ENCODE results near the gene ROBO1.
"Not testable (repeated sequence)": the region's sequence is repeated elsewhere in the genome, so short reads cannot be mapped to it uniquely, and the experiment has no call there.

Gene ROBO1

DNA sequence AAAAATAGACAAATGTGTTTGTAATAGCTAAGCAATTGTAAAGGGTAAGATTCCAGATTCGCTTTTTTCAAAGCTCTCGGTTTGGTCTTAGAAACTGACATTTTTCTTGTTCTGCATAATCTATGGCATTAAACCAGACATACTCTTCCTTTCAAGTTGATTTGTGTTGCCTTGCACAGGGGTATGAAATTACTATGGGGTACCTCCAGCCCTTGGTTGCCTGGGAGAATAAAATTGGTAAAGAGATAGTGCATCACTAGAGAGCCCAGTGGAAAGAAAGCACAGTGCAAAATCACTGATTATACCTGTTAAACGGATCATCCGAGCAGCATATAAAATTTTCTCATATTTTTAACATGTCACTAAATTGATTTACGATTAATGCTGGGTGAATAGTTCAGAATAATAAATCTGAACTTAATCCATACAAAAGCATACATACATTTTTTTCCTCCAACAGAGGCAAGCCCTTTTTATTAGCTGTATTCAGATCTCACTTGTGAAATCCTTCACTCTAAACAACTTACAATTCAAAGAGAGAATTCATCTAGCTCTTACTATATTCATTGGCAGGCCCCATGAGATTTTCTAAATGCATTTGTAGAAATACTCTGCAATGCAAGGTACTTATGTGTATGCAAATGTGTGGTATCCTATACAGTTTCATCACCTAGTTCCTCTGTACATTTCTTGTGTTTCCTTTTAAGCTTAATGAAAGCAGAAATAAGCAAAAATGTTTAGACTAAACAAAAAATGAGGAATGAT is 224.4 kb downstream of the ROBO1 start:
- DNase-seq: no peak

- no peak for DNase-seq
Measured at GRCh38 chr3:79534727-79535126, 233.1 kb downstream of the ROBO1 start.

DNA sequence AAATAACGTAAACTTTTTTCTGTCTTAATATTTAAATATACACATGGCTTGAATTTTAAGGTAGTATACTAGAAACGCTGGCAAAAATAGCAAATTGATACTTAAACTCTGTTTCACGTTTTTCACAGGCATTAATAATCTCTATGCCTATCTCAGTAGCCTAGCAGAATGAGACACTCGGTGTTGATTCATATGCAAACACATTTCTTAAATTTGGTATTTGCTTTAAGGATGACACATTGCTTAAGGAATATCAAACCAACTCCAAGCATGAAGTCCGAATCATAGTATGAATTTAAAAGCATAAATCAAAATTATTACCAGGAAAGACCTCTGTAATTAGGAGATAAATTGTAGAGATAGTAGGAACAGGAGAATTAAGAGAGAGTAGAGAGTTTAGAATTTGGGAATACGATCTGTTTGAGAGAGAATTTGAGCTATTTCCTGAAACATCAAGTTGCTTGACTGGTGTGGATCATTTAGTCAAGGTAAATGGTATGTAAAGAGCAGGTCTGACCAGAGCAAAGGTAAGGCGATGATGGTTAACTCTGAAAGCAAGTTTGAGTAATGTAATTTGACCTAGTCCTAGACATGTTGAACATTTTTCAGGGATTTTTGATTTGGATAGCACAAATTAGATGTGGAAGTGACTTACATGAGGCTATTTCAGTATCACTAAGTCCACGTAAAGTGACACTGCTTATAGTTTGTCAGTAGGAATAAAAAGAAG is 236.1 kb downstream of the ROBO1 start:
- DNase-seq: no peak

- DNase-seq: peak; percentile 11
Measured at GRCh38 chr3:79521221-79521848, 246.5 kb downstream of the ROBO1 start.

GRCh38 chr3:79517766-79518413 is 249.9 kb downstream of the ROBO1 start:
- no peak for DNase-seq

DNA sequence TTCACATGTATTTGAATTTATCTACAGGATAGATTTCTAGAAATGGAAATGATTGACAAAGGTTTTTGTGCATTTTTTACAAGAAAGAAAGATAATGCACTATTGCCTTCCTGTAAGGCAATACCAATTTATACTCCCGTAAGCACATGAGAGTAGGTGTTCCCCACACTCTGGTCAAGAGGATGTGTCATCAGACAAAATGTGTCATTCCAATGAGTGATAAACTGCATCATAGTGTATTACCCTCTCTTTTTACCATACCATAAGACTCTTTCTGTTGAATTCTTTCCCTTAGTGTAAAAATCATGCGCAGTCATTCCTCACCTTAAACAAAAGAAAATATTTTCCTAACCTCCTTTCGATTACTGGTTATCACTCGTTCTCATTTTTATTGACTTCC is 251.0 kb downstream of the ROBO1 start:
- DNase-seq: no peak

GRCh38 chr3:79515072-79515471 is 252.7 kb downstream of the ROBO1 start:
- DNase-seq: no peak

- no peak for DNase-seq
Measured at GRCh38 chr3:79514069-79514468, 253.7 kb downstream of the ROBO1 start.

DNA sequence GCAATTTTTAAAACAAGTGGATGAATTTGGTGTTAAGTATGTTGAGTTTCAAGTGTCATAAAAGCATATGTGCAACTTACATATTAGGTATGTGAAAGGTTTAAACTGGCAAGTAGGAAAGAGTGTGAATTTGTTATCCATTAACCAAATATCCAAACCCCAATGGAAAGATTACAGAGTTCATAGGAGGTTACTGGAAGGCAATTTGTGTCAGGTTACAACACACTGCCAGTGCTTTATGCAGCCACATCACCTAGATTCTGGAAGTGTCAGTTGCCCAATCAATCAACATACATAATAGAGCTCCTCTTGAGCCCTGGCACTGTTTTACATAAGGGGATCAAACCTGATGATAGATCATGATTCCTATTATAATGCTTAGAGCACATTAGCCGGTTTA is 261.0 kb downstream of the ROBO1 start:
- DNase-seq: no peak

DNA sequence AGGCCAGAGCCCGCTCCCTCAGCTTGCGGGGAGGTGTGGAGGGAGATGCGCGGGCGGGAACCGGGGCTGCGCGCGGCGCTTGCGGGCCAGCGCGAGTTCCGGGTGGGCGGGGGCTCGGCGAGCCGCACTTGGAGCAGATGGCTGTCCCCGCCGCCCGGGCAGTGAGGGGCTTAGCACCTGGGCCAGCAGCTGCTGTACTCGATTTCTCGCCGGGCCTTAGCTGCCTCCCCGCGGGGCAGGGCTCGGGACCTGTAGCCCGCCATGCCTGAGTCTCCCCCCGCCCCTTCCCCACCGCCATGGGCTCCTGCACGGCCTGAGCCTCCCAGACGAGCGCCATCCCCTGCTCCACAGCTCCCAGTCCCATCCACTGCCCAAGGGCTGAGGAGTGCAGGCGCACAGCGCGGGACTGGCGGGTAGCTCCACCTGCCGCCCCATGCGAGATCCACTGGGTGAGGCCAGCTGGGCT is 265.5 kb downstream of the ROBO1 start:
- DNase-seq: not testable (repeated sequence)

DNA sequence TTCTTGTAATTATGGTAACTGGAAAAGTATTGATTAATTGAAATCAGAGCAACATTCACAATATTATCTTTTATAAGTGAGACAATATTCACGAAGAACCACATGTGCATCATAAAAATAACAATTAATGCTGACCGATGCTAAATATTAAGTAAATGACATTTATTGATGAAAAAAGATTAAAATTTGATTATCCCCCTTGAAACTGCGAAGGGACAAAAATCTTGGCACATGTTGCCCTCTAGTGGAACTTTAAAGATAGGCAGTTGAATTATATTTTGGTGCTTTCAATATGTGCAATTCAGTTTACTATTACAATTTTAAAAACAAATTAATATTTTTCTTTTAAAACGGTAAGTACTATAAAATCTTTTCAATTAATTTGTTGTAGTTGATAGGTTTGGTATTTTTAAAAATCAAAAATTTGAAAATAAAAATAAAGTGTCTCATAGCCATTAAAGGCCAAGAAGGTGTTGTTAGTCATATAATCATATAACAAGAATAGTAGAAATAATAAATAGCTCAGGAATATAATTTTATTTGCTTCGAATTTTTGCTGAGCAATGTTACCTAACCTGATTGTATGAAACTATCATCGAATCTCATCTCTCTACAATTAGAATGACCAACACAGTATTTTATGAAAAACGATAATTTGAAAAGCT is 270.2 kb downstream of the ROBO1 start:
- DNase-seq: no peak

DNA sequence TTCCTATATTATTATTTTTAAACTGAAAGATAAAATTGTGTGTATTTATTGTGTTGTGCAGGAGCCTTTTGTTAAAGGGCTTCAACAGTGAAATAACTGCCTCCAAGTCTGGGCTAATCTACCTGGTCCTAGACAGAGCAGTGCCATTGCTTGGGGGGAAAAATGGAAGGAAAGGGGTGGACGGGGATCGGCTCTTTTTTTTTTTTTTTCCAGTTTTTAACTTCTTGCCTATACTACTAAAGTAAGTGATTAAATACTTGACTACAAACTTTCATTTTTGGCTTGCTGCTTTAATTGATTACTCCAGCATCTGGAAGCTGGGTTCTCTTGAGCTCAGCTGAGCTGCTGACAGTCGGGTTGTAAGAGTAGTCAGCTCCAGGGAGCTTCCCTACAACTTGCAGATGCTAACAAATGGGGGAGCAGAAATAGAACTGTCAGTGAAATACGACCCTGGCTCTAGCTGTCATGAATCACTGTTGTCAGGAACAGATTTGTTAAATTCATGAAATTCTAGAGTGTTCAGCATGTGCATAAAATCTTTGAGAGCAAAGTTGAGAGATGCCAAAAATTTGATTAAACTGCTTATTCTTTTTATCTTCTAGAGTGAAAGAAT is 276.7 kb downstream of the ROBO1 start:
- DNase-seq: no peak

GRCh38 chr3:79490165-79491028 is 277.4 kb downstream of the ROBO1 start:
- DNase-seq: no peak

DNA sequence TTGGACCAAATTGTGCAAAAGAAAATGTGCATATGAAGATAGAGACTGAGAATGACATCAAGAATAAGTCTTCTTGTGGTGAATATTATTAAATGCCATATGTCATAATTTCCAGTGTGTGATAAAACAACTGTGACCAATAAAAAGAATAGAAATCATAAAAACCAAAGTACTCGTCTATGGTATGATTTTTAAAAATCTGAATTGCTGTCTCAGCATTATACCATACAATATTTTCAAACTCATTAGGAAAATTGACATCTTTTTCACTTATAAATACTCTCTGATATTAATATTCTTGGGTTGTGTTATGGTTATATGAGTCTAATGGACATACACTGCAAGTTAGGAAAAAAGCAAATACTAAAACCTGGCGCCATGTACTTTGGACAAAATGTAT is 279.4 kb downstream of the ROBO1 start:
- DNase-seq: no peak

GRCh38 chr3:79480746-79481145 is 287.1 kb downstream of the ROBO1 start:
- DNase-seq: no peak

DNA sequence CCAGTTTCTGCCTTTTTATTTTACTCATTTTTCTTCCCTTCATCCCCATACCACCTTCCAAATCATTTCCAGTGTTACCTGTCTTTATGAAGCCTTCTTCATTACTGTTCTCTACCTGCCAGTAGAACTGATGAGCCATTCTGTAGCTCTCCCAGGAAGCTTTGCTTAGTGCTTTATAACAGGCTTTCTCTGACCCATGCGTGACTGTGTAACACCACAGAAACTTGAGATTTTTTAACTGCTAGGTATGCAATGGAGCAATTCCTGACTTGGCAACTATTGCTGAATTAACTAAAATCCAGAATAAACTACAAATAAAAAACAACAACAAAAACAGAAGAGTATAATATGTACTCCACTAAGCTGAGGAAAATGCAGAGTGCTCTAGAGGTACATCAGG is 289.2 kb downstream of the ROBO1 start:
- DNase-seq: no peak

DNA sequence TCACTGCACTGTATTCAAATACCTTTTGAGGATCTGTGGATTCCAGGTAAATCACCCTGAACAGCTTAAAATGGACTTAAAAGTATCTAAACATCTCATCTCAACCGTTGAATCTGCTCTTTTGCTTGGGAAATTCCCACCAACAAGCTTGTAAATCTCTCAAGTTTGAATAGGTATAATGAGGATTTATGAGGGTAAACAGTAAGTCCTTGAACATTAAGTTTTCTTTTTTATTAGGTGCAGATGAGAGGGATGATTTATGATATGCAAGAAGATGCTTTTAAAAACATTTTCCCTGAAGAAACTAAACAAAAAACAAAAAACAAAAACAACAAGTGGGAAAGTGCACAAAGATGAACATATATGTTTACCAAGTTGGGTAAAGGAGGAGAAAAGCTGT is 290.6 kb downstream of the ROBO1 start:
- no peak for DNase-seq

DNA sequence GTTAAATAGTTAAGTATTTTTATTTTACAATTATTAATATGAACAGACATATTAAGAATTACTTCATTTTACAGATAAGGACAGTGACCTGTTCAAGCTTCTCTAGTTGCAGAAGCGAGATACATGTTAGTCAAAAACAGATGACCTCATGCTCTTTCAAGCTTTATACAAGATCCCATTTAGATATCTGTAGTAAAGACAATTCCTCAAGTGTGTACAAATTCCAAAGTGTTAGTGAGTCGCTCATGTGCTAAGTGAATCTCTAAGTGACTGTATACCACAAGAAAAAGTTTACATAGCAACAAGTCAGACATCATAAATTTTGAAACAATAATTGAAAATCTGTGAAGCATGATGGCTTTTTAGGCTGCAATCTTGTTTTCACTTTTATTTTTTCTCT is 293.8 kb downstream of the ROBO1 start:
- DNase-seq: no peak

GRCh38 chr3:79467721-79468120 is 300.1 kb downstream of the ROBO1 start:
- DNase-seq: no peak

- DNase-seq: no peak
Measured at GRCh38 chr3:79461129-79461792, 306.5 kb downstream of the ROBO1 start.

GRCh38 chr3:79453600-79453999 is 314.2 kb downstream of the ROBO1 start:
- DNase-seq: no peak

All from NCI-H2029 treated with DMSO at 0.1 percent for 48 hours (cell line).